GDM1 (cell line): ENCODE data around the gene SLC6A4.
"Not testable (repeated sequence)": the region's sequence is repeated elsewhere in the genome, so short reads cannot be mapped to it uniquely, and the experiment has no call there.

Experiments used
- DNase-seq: peaks from one replicate; lab custom pipeline; 2025; lab: John Stamatoyannopoulos, UW

The SLC6A4 gene

DNA sequence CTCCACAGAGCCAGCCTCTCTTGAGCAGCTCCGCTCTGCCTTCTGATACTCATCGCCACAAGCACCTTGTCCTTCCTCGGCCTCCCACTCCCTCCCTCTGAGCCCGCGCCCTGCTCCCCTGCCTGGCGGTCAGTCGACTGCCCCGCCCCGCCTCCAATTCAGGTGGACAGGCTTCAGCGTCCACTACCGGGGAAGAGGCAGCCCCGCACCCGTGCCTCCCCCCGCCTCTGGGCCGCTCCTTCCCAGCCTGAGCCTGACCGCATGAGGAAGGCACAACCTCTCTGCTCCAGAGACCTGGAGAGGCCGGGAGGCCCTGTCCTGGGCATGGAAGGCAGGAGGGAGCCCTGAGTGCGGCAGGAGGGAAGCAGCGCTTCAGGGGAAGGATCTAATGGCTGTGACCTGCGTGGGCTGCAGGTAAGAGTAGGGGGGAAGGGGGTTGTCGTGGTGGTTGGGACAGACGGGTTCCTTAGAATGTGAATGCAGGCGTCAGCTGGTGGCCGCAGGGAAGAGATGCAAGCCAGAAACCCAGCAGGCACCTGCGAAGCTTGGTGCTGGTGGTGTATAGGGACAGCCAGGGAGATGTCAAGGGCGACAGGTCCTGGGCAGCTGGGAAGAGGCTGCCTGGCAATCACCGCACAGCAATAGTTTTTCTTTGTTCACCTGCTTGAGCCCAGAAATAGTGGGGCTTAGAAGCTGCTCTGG lies 3.0 kb upstream of the SLC6A4 start:
- DNase-seq = no peak

DNA sequence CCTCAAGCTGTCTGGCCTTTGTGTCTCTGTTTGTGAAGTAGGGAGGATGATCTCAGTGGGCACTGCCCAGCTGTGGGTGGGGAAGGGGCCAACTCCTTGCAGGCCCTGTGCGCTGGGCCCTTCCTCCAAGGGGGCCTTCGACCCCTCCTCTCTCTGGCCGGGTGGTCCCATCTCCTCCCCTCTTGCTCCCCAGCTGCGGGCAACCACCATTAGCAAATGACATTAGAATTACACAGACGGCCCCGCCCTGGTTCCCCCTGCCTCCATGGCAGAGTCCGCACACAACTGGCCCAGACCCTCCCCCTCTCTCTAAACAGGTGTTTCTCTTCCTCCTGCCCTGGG lies 2.5 kb upstream of the SLC6A4 start:
- no peak for DNase-seq

- no peak for DNase-seq
Observed at GRCh38 chr17:30237296-30238002, 2.0 kb upstream of the SLC6A4 start.

- no peak for DNase-seq
Observed at GRCh38 chr17:30236766-30237165, 1.3 kb upstream of the SLC6A4 start.

- DNase-seq = no peak
Observed at GRCh38 chr17:30236297-30236624, 764 bp upstream of the SLC6A4 start.

- no peak for DNase-seq
Observed at GRCh38 chr17:30234964-30235363, 533 bp downstream of the SLC6A4 start.

- no peak for DNase-seq
Observed at GRCh38 chr17:30234296-30234695, 1.2 kb downstream of the SLC6A4 start.

DNA sequence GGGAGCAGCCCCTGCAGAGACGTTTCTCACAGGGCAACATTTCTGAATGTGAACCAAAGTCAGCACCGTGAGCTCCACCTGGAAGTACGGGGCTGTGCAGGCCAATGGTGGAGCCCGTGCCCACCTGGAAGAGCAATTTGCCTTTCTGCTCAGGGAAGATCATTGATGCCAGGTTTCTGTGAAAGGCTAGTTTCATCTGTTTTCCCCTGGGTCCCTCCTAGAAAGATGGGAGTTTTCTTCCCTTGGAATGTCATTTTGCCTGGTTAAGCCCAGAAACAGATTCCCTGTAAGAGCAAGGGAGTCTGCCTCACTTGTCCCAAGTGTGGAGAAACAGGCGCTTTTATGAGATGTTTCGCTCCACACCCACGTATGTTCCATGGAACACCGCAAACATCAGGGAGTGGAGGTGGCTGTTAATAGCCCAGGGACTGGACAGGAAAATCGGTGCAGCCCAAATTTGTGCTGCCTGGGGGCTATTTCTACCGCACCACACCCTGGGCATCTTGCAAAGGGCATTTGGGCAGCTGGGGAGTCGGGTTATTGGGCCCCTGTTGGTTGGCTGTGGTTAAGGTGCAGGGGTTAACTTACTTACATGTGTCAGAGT lies 2.6 kb downstream of the SLC6A4 start:
- DNase-seq = no peak

GRCh38 chr17:30232015-30232823 lies 3.3 kb downstream of the SLC6A4 start:
- DNase-seq = no peak

- no peak for DNase-seq
Observed at GRCh38 chr17:30230596-30231125, 4.8 kb downstream of the SLC6A4 start.

DNA sequence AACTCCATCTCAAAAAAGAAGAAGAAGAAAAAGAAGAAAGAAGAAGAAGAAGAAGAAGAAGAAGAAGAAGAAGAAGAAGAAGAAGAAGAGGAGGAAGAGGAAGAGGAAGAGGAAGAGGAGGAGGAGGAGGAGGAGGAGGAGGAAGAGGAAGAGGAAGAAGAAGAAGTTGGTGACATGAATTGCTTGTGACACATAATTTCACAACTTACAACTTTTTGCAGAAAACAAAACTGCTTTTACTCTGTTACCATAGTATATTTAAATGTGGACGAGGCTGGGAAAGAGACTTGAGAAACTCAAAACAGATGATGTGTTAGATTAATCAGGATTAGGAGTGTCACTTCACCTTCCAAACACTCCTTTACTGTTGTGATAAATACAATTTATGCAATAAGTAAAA lies 5.5 kb downstream of the SLC6A4 start:
- DNase-seq = not testable (repeated sequence)

DNA sequence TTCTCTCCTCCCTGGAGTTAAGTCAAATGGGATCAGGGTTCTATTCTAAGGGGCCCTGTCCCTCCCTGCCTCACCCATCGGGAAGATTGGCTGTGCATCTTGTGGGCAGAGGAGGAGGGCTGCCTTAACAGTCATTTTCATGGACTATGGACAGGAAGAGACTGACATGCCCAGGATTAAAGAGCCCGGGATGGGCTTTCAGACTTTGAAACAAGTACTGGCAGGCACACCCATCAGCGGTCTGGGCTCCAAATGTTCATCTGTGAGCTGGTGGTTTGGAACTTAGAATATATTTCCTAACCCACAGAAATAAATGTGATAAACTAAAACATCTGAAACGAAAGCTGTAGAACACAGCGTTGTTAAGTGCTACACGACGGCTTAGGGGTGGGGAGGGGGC lies 6.5 kb downstream of the SLC6A4 start:
- no peak for DNase-seq

- DNase-seq = no peak
Observed at GRCh38 chr17:30228011-30228410, 7.5 kb downstream of the SLC6A4 start.

DNA sequence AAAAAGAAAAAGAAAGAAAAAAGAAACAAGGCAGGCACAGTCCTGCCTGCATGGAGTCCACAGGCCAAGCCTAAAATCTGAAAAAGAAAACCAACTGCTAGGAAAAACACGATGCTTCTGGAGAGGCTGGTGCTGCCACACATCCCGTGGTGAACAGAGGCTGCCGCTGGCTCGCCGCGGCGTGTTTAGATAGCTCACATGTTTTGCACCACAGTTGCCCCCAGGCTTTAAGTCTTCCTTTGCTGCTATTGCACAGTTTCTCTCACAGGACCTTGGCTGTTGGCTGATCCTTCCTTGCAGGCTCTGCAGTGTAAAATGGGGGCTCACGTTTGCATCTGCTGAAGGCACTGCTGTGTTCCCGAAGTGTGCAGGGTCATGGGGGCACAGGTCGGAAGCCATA lies 8.6 kb downstream of the SLC6A4 start:
- no peak for DNase-seq

DNA sequence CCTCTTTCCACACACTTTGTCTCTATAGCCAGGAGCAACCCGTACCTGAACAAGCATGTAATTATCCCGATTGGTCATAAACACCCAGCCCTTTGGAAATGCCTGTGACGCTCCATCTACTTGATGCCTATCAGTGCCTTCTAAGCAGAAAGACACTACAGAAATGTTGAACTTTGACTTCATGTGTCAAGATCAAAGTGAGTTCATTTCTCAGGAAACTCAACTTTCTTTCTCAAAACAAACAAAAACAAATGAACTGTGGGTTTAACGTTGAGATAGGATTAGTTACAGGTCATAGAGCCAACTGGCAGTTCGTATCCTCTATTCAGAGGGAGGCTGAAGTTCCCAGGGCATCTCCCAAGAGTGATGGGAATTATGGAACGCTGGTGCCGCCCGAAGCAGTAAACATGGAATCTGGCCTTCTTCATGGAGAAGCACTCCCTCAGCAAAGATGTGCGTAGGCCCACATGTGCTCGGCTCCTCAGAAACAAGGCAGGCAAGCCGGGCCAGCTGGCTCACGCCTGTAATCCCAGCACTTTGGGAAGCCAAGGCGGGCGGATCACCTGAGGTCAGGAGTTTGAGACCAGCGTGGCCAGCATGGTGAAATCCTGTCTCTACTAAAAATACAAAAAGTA lies 9.5 kb downstream of the SLC6A4 start:
- DNase-seq = no peak

- no peak for DNase-seq
Observed at GRCh38 chr17:30225112-30225511, 10.4 kb downstream of the SLC6A4 start.

DNA sequence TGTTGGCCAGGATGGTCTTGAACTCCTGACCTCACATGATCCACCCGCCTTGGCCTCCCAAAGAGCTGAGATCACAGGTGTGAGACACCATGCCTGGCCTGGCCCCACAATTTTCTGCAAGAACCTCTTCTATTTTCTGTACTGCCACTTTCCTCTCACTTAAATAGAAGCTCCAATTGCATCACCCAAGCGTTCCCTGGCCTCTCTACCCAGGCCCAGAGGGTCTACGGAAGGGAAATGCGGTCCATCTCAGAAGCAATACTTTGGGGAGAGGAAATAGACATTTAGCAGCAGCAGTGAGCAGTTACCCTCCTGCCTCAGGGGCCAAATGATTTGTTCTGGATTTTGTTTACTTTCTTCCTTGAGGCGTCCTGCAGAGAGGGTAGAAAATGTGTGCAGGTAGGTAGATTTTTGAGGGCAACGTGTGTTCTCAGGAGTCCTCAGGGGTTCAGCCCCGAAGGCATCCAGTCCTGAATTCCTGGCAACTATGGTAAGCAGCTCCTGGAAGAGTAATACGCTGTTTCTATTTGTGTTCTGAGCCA lies 11.0 kb downstream of the SLC6A4 start:
- DNase-seq = no peak

DNA sequence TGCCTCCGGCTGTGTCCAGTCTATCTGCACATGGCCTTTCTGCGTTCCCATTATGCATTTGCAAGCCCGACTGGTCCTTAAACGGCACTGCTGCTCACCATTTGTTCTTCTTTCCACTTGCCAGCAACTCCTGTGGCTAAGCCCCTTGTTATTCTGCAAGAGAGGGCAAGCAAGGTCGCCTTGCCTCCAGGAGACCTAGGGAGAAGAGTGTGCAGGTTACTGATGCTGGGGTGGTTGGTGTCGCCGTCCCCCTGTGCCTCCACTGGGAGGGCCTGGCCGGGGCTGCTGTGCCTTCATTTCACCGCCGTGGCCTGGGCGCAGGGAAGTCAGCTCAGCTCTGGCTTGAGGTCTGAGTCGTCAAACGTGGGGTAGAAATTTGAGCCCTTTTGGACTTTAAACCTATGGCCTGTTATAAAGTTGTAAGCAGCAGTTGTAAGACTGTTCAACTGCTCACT lies 12.7 kb downstream of the SLC6A4 start:
- DNase-seq = no peak

DNA sequence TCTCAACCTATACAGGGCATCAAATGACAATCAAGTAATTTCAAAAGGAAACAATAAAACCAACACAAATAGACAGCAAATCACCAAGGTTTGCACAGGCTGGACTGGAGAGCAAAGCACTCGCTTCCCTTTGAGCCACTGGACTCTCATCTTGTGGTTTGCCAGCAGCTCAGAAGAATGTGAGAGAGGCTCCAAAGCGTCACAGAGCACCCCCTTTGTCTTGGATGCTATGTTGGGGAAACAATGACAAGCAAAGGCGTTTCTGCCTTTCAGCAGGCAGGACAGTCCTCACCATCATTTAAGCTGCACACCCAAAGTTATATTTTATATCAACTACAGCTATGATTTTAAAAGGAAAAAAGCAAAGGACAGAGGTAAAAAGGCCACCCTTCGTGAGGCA lies 13.2 kb downstream of the SLC6A4 start:
- DNase-seq = no peak

- DNase-seq = no peak
Observed at GRCh38 chr17:30221346-30221745, 14.2 kb downstream of the SLC6A4 start.

DNA sequence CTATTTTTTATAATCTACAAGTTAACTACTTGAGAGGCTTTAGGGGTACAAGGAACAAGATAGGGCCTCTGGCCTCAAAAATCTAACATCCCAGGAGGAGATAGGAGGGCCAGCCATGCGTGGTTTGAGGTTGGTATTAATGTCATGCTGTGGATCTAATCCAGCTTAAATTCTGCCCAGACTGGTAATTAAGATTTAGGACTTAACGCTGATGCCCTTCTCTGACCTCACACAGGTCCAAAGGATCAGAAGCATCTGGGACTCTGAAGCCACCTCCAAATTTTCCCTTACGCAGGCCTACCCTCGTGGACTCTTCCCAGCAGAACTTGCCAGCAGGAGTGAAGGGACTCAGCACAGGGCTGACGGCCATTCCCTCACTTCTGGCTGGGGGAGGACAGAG lies 15.1 kb downstream of the SLC6A4 start:
- no peak for DNase-seq

GRCh38 chr17:30219833-30220232 lies 15.7 kb downstream of the SLC6A4 start:
- no peak for DNase-seq
